Measurements from ENCODE around the gene DCXR. TPM values are rescaled to one million over a fixed set of nuclear protein-coding genes. Genes with fewer than 3 reads are reported as not detected.

DCXR gene
- total and polyA plus RNA-seq, 2 of the 13 experiments (the other 11 are each of a cell fraction or from before 2014, with no cell fraction given), result 287 to 311 TPM

DNA sequence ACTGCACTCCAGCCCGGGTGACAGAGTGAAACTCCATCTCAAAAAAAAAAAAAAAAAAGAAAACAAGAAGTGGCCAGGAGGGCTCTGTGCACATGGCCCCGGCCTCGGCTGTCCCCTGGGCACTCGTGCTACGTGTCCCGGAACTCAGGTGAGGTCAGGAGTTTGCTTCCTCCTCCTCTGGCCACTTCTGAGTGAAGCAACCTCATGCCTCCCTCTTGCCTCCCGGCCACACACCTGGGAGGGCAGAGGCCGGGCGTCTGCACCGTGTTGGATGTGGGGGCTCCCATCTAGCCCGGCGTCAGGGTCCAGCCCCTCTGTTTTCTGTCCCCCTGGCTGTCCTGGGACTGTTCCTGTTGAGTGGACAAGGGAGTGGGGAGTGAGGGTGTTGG, 37.9 kb downstream of the DCXR start (continued):
- TF ChIP-seq, protein P1, sequence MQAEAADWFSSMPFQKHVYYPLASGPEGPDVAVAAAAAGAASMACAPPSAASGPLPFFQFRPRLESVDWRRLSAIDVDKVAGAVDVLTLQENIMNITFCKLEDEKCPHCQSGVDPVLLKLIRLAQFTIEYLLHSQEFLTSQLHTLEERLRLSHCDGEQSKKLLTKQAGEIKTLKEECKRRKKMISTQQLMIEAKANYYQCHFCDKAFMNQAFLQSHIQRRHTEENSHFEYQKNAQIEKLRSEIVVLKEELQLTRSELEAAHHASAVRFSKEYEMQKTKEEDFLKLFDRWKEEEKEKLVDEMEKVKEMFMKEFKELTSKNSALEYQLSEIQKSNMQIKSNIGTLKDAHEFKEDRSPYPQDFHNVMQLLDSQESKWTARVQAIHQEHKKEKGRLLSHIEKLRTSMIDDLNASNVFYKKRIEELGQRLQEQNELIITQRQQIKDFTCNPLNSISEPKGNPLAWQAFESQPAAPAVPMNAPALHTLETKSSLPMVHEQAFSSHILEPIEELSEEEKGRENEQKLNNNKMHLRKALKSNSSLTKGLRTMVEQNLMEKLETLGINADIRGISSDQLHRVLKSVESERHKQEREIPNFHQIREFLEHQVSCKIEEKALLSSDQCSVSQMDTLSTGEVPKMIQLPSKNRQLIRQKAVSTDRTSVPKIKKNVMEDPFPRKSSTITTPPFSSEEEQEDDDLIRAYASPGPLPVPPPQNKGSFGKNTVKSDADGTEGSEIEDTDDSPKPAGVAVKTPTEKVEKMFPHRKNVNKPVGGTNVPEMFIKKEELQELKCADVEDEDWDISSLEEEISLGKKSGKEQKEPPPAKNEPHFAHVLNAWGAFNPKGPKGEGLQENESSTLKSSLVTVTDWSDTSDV (CRISPR knock-in tag; IDR thresholded peaks at IDR 0.05), result no peak
- TF ChIP-seq, protein P2, sequence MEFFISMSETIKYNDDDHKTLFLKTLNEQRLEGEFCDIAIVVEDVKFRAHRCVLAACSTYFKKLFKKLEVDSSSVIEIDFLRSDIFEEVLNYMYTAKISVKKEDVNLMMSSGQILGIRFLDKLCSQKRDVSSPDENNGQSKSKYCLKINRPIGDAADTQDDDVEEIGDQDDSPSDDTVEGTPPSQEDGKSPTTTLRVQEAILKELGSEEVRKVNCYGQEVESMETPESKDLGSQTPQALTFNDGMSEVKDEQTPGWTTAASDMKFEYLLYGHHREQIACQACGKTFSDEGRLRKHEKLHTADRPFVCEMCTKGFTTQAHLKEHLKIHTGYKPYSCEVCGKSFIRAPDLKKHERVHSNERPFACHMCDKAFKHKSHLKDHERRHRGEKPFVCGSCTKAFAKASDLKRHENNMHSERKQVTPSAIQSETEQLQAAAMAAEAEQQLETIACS (CRISPR knock-in tag; IDR thresholded peaks at IDR 0.05), result no peak
- TF ChIP-seq AGO1 (IDR thresholded peaks at IDR 0.05; ENCODE audit: low read depth, low read length, poor library complexity, severe bottlenecking), result no peak
- no peak for TF ChIP-seq ASH2L (IDR thresholded peaks at IDR 0.05; ENCODE audit: insufficient read length, low read depth, low read length)
- TF ChIP-seq, protein P3, sequence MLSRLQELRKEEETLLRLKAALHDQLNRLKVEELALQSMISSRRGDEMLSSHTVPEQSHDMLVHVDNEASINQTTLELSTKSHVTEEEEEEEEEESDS (CRISPR knock-in tag; IDR thresholded peaks at IDR 0.05; ENCODE audit: borderline replicate concordance), result peak; percentile 78; the same call in 1 of the 2 replicates
- no peak for TF ChIP-seq SKI (IDR thresholded peaks at IDR 0.05; ENCODE audit: partially characterized antibody)
- peak; percentile 77 for TF ChIP-seq MYC (CRISPR knock-in tag; IDR thresholded peaks at IDR 0.05; ENCODE audit: borderline replicate concordance)
- 0 out of 2 replicates have a peak, but pooled peaks have one; percentile 32 for TF ChIP-seq HDAC2 (CRISPR knock-in tag; IDR thresholded peaks at IDR 0.05)
- TF ChIP-seq, protein P4, sequence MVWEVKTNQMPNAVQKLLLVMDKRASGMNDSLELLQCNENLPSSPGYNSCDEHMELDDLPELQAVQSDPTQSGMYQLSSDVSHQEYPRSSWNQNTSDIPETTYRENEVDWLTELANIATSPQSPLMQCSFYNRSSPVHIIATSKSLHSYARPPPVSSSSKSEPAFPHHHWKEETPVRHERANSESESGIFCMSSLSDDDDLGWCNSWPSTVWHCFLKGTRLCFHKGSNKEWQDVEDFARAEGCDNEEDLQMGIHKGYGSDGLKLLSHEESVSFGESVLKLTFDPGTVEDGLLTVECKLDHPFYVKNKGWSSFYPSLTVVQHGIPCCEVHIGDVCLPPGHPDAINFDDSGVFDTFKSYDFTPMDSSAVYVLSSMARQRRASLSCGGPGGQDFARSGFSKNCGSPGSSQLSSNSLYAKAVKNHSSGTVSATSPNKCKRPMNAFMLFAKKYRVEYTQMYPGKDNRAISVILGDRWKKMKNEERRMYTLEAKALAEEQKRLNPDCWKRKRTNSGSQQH (CRISPR knock-in tag; IDR thresholded peaks at IDR 0.05; ENCODE audit: low read depth), result peak; percentile 28; the same call in 1 of the 2 replicates
- no peak; the same call in 1 of the 2 replicates for TF ChIP-seq KLF6 (CRISPR knock-in tag; IDR thresholded peaks at IDR 0.05)
- no peak; the same call in 1 of the 2 replicates for TF ChIP-seq NCOA2 (CRISPR knock-in tag; IDR thresholded peaks at IDR 0.05)
- no peak for TF ChIP-seq SETDB1 (CRISPR knock-in tag; IDR thresholded peaks at IDR 0.05; ENCODE audit: borderline replicate concordance)
- TF ChIP-seq, protein P5, sequence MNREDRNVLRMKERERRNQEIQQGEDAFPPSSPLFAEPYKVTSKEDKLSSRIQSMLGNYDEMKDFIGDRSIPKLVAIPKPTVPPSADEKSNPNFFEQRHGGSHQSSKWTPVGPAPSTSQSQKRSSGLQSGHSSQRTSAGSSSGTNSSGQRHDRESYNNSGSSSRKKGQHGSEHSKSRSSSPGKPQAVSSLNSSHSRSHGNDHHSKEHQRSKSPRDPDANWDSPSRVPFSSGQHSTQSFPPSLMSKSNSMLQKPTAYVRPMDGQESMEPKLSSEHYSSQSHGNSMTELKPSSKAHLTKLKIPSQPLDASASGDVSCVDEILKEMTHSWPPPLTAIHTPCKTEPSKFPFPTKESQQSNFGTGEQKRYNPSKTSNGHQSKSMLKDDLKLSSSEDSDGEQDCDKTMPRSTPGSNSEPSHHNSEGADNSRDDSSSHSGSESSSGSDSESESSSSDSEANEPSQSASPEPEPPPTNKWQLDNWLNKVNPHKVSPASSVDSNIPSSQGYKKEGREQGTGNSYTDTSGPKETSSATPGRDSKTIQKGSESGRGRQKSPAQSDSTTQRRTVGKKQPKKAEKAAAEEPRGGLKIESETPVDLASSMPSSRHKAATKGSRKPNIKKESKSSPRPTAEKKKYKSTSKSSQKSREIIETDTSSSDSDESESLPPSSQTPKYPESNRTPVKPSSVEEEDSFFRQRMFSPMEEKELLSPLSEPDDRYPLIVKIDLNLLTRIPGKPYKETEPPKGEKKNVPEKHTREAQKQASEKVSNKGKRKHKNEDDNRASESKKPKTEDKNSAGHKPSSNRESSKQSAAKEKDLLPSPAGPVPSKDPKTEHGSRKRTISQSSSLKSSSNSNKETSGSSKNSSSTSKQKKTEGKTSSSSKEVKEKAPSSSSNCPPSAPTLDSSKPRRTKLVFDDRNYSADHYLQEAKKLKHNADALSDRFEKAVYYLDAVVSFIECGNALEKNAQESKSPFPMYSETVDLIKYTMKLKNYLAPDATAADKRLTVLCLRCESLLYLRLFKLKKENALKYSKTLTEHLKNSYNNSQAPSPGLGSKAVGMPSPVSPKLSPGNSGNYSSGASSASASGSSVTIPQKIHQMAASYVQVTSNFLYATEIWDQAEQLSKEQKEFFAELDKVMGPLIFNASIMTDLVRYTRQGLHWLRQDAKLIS (CRISPR knock-in tag; IDR thresholded peaks at IDR 0.05), result no peak; the same call in 1 of the 2 replicates
- TF ChIP-seq HMG20A (CRISPR knock-in tag; IDR thresholded peaks at IDR 0.05; ENCODE audit: borderline replicate concordance), result 0 out of 2 replicates have a peak, but pooled peaks have one; percentile 12
- TF ChIP-seq, protein P6, sequence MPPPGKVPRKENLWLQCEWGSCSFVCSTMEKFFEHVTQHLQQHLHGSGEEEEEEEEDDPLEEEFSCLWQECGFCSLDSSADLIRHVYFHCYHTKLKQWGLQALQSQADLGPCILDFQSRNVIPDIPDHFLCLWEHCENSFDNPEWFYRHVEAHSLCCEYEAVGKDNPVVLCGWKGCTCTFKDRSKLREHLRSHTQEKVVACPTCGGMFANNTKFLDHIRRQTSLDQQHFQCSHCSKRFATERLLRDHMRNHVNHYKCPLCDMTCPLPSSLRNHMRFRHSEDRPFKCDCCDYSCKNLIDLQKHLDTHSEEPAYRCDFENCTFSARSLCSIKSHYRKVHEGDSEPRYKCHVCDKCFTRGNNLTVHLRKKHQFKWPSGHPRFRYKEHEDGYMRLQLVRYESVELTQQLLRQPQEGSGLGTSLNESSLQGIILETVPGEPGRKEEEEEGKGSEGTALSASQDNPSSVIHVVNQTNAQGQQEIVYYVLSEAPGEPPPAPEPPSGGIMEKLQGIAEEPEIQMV (CRISPR knock-in tag; IDR thresholded peaks at IDR 0.05; ENCODE audit: low read depth), result no peak
- TF ChIP-seq ZNF44 (CRISPR knock-in tag; IDR thresholded peaks at IDR 0.05), result no peak
- no peak for TF ChIP-seq ZNF12 (CRISPR knock-in tag; IDR thresholded peaks at IDR 0.05)
- TF ChIP-seq SCMH1 (CRISPR knock-in tag; IDR thresholded peaks at IDR 0.05; ENCODE audit: borderline replicate concordance), result no peak
